H1 (cell line): ENCODE data around the gene FRRS1. TPM values are rescaled to one million over a fixed set of nuclear protein-coding genes. Genes with fewer than 3 reads are reported as not detected.

Source experiments
- SIN3A ChIP-seq, 2 experiments: IDR thresholded peaks in 1 of 2; conservative IDR thresholded peaks in 1 of 2; 2 replicates each; pipeline ENCODE4 v1.6.1; 2011 to 2012; ENCODE audit warnings: low read length in 2 of 2, improper control_type of control experiment in 1 of 2, low read depth in 1 of 2, mild to moderate bottlenecking in 1 of 2
- polyA plus RNA-seq, 7 experiments: library from polyadenylated mRNA; depleted of rRNA in 3 of 7; stranded (reverse) in 5 of 7; unstranded in 2 of 7; fragments of >200 nt in 5 of 7; fragments of 200-250 nt in 2 of 7; gene quantifications; 1 replicate in 5 of 7; 2 replicates in 1 of 7; 4 replicates in 1 of 7; pipeline versions ENCODE4 v1.2.1 to v1.2.3, GENCODE V29; 2011 to 2013; ENCODE audit warnings: missing spikeins in 2 of 7, mixed read lengths in 2 of 7
- total RNA-seq: library from RNA; stranded (reverse); fragmentation: NEBNext Ultra II Directional; extraction: Animal tissue kit (Norgen Biotek cat#: 25700); gene quantifications from 2 replicates; pipeline ENCODE4 v1.2.1, GENCODE V29; 2021
- TF ChIP-seq, protein P1 (sequence below): IDR thresholded peaks from 2 replicates; pipeline ENCODE4 v1.6.1; 2012; ENCODE audit warnings: inconsistent platforms

The FRRS1 gene
- total and polyA plus RNA-seq, 2 of the 8 experiments (the other 6 are each of a cell fraction or from before 2014, with no cell fraction given) = 3.5 to 6.5 TPM

DNA sequence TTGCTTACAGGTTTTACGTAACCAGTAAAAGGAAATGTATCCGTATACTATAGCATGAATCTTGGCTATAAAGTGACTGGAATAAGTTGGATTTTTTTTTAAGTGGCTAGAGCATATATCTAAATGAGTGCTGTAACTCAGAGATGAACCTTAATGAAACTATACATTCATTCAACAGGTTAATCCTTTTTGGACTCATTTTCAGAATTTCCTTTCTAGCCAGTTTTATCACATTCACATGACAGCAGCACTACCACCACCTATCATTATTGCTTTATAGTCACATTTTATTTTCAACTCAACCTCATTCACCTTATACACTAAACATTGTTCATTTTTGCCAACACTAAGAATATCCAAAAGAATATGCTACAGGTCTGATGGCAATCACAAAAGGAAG, 30.6 kb downstream of the FRRS1 start (continued):
- no peak for TF ChIP-seq SIN3A (conservative IDR thresholded peaks at IDR 0.05 in 1 of 2, IDR thresholded peaks at IDR 0.05 in 1 of 2; ENCODE audit: low read depth in 1 of 2, low read length in 2 of 2)
- TF ChIP-seq, protein P1, sequence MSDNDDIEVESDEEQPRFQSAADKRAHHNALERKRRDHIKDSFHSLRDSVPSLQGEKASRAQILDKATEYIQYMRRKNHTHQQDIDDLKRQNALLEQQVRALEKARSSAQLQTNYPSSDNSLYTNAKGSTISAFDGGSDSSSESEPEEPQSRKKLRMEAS = no peak
